Measurements from ENCODE around the gene KCNQ1. TPM values are rescaled to one million over a fixed set of nuclear protein-coding genes. Genes with fewer than 3 reads are reported as not detected.

The KCNQ1 gene
- total and polyA plus RNA-seq, 2 experiments from 2014 or later = not detected

DNA sequence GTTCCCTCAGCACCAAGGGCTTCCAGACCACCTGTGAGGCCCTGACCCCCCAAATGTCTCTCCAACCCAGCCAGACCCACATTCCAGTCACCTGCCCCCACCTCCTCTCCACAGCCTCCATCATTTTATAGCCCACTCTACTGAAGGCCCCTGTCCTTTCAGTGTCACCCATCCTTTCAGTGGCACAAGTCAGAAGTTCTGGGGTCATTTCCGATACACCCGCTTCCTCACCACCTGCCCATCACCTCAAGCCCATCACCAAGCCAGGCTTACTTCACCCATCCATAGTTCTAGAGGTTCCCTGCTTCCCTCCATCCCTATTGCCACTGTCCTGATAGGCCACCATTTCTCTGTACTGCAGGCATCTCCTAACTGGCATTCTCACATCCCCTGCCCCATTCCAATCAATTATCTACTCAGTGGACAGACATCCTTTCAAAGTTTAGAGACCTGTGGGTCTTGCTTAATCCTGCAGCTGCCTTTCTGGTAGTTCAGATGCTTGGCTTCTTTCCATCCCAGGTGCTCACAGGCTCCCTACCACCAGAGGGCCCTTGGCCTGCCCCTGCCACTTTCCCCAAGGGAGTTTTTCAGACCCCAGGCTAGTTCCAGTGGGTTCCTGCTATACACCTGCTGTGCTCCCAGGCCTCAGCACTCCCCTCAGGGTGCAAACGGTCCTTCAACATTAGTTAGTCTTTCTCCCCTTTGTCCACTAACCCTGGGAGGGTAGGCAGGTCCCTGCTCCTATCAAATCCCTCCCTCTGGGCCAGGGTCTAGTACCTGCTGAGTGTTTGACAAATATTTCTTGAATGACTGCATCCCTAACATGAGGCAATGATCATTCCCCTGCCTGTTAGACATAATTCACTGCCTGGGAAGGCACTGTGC is 247.4 kb downstream of the KCNQ1 start:
- Histone ChIP-seq H3K9ac (no peak overlapping the region), H3K4me2 (ENCODE audit: unreplicated experiment) (no peak overlapping the region), H3K4me3 (no peak overlapping the region), H3K27ac (no peak overlapping the region), H4K20me1 (ENCODE audit: insufficient read depth) (peaks cover 35% of the 10 kb centered on the region), H2AFZ (no peak overlapping the region), H3K79me2 (ENCODE audit: insufficient read depth) (peaks cover 100% of the 10 kb centered on the region), H3K27me3 (replicated peaks; ENCODE audit: insufficient read depth) (no peaks in the 10 kb centered on the region), H3K36me3 (ENCODE audit: low read depth) (no peaks in the 10 kb centered on the region), H3K9me3 (ENCODE audit: low read depth) (no peaks in the 10 kb centered on the region), H3K4me1 (ENCODE audit: insufficient read depth) (peaks cover 15% of the 10 kb centered on the region), H3F3A (ENCODE audit: insufficient read depth) (no peaks in the 10 kb centered on the region), H3K9me2 (ENCODE audit: insufficient read depth) (no peaks in the 10 kb centered on the region)
- 78 to 85% methylated on average over 3 of the region's 3 CpGs for WGBS, 2 experiments (ENCODE audit: low coverage in 1 of 2, low lambda C conversion rate in 2 of 2, missing lambda C conversion rate in 2 of 2)
- in situ Hi-C loops (cut with MboI) = no loop called here
- TF ChIP-seq EZH2phosphoT487 (IDR thresholded peaks at IDR 0.05; ENCODE audit: insufficient read depth, low read depth) (no peak), EZH2 (IDR thresholded peaks at IDR 0.05; ENCODE audit: insufficient read depth, poor library complexity, severe bottlenecking) (no peak)
- DNase-seq = no peak

GRCh38 chr11:2693271-2694261 is 248.8 kb downstream of the KCNQ1 start:
- TF ChIP-seq EZH2 (IDR thresholded peaks at IDR 0.05; ENCODE audit: insufficient read depth, poor library complexity, severe bottlenecking) (no peak), EZH2phosphoT487 (IDR thresholded peaks at IDR 0.05; ENCODE audit: insufficient read depth, low read depth) (no peak)
- Histone ChIP-seq H3K4me3 (no peak overlapping the region), H3K27ac (no peak overlapping the region), H4K20me1 (ENCODE audit: insufficient read depth) (peaks cover 40% of the 10 kb centered on the region), H3F3A (ENCODE audit: insufficient read depth) (no peaks in the 10 kb centered on the region), H3K36me3 (ENCODE audit: low read depth) (no peaks in the 10 kb centered on the region), H3K9ac (no peak overlapping the region), H3K79me2 (ENCODE audit: insufficient read depth) (peaks cover 100% of the 10 kb centered on the region), H3K4me2 (ENCODE audit: unreplicated experiment) (no peak overlapping the region), H3K9me2 (ENCODE audit: insufficient read depth) (no peaks in the 10 kb centered on the region), H3K9me3 (ENCODE audit: low read depth) (no peaks in the 10 kb centered on the region), H3K27me3 (replicated peaks; ENCODE audit: insufficient read depth) (no peaks in the 10 kb centered on the region), H2AFZ (no peak overlapping the region), H3K4me1 (ENCODE audit: insufficient read depth) (peaks cover 19% of the 10 kb centered on the region)
- WGBS, 2 experiments (ENCODE audit: low coverage in 1 of 2, low lambda C conversion rate in 2 of 2, missing lambda C conversion rate in 2 of 2) = 63 to 64% methylated on average over 18 of the region's 18 CpGs
- in situ Hi-C loops (cut with MboI) = no loop called here
- peak; percentile 18 for DNase-seq

DNA sequence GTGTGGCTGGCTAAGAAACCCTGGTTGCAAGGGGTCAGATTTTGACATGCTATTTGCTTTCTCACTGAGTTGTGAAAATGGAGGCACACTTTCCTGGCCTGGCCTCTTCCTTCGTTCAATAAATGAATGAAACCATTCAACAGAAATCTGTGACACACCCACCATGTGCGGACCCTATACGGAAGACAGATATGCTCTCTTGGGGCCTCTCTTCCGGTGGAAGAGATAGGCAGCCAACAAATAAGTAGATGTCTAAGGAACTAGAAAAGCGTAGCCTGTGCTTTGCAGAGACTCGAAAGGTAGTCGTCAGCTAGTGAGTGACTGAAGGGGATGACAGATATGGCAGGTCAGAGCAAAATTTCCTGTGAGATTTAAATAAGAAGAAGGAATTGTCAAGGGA is 249.7 kb downstream of the KCNQ1 start:
- H3K4me2 ChIP-seq (ENCODE audit: unreplicated experiment) = no peak overlapping the region
- in situ Hi-C loops (cut with MboI) = no loop called here
- 56 to 62% methylated on average over 7 of the region's 7 CpGs for WGBS, 2 experiments (ENCODE audit: low coverage in 1 of 2, low lambda C conversion rate in 2 of 2, missing lambda C conversion rate in 2 of 2)

More for the DNA sequence above, 249.7 kb downstream of the KCNQ1 start:
- Histone ChIP-seq H3K27ac (no peak overlapping the region), H3K4me1 (ENCODE audit: insufficient read depth) (peaks cover 19% of the 10 kb centered on the region), H3K9me3 (ENCODE audit: low read depth) (no peaks in the 10 kb centered on the region), H2AFZ (no peak overlapping the region), H3K9me2 (ENCODE audit: insufficient read depth) (no peaks in the 10 kb centered on the region), H3K79me2 (ENCODE audit: insufficient read depth) (peaks cover 100% of the 10 kb centered on the region), H3K36me3 (ENCODE audit: low read depth) (no peaks in the 10 kb centered on the region), H3F3A (ENCODE audit: insufficient read depth) (no peaks in the 10 kb centered on the region), H3K27me3 (replicated peaks; ENCODE audit: insufficient read depth) (no peaks in the 10 kb centered on the region), H4K20me1 (ENCODE audit: insufficient read depth) (peaks cover 40% of the 10 kb centered on the region), H3K4me3 (no peak overlapping the region), H3K9ac (no peak overlapping the region)
- no peak for TF ChIP-seq EZH2phosphoT487 (IDR thresholded peaks at IDR 0.05; ENCODE audit: insufficient read depth, low read depth)
- no peak for TF ChIP-seq EZH2 (IDR thresholded peaks at IDR 0.05; ENCODE audit: insufficient read depth, poor library complexity, severe bottlenecking)
- DNase-seq = no peak
